ENCODE data around the gene KLF6.
"Not testable (repeated sequence)": the region's sequence is repeated elsewhere in the genome, so short reads cannot be mapped to it uniquely, and the experiment has no call there.

Gene KLF6

GRCh38 chr10:3757250-3757637 is 27.8 kb downstream of the KLF6 start:
- no peak for DNase-seq (ENCODE audit: low spot score)

- DNase-seq (ENCODE audit: low spot score): no peak
Observed at GRCh38 chr10:3756360-3756740, 28.7 kb downstream of the KLF6 start.

GRCh38 chr10:3755440-3756359 is 29.3 kb downstream of the KLF6 start:
- DNase-seq (ENCODE audit: low spot score): peak; percentile 25

- peak; percentile 35 for DNase-seq (ENCODE audit: low spot score)
Observed at GRCh38 chr10:3754727-3755439, 30.1 kb downstream of the KLF6 start.

- no peak for DNase-seq (ENCODE audit: low spot score)
Observed at GRCh38 chr10:3750854-3751253, 34.2 kb downstream of the KLF6 start.

GRCh38 chr10:3750006-3750816 is 34.8 kb downstream of the KLF6 start:
- no peak for DNase-seq (ENCODE audit: low spot score)

- DNase-seq (ENCODE audit: low spot score): peak; percentile 50
Observed at GRCh38 chr10:3749600-3749999, 35.4 kb downstream of the KLF6 start.

- no peak for DNase-seq (ENCODE audit: low spot score)
Observed at GRCh38 chr10:3749011-3749410, 36.0 kb downstream of the KLF6 start.

- DNase-seq (ENCODE audit: low spot score): no peak
Observed at GRCh38 chr10:3748484-3748883, 36.5 kb downstream of the KLF6 start.

- no peak for DNase-seq (ENCODE audit: low spot score)
Observed at GRCh38 chr10:3747984-3748383, 37.0 kb downstream of the KLF6 start.

- DNase-seq (ENCODE audit: low spot score): no peak
Observed at GRCh38 chr10:3747248-3747960, 37.6 kb downstream of the KLF6 start.

GRCh38 chr10:3746634-3747033 is 38.4 kb downstream of the KLF6 start:
- DNase-seq (ENCODE audit: low spot score): no peak

GRCh38 chr10:3745521-3745920 is 39.5 kb downstream of the KLF6 start:
- DNase-seq (ENCODE audit: low spot score): no peak

- no peak for DNase-seq (ENCODE audit: low spot score)
Observed at GRCh38 chr10:3741688-3742461, 43.1 kb downstream of the KLF6 start.

GRCh38 chr10:3740157-3740871 is 44.7 kb downstream of the KLF6 start:
- DNase-seq (ENCODE audit: low spot score): no peak

- DNase-seq (ENCODE audit: low spot score): no peak
Observed at GRCh38 chr10:3738855-3739350, 46.1 kb downstream of the KLF6 start.

- DNase-seq (ENCODE audit: low spot score): no peak
Observed at GRCh38 chr10:3737864-3738263, 47.1 kb downstream of the KLF6 start.

- DNase-seq (ENCODE audit: low spot score): no peak
Observed at GRCh38 chr10:3735175-3735574, 49.8 kb downstream of the KLF6 start.

- no peak for DNase-seq (ENCODE audit: low spot score)
Observed at GRCh38 chr10:3734111-3734510, 50.9 kb downstream of the KLF6 start.

- not testable (repeated sequence) for DNase-seq (ENCODE audit: low spot score)
Observed at GRCh38 chr10:3732183-3732582, 52.8 kb downstream of the KLF6 start.

Measured in AG08396 (cell line).